Heart right ventricle (tissue), 16 donors: ENCODE data around the gene PLN. TPM values are rescaled to one million over a fixed set of nuclear protein-coding genes. Genes with fewer than 3 reads are reported as not detected.
A peak's percentile ranks its signal among the peaks of the same experiment; 100 is the strongest.

Experiments used
- ATAC-seq, 8 donors: fragments of 200-7000 bp; cut with Tn5 transposase; one replicate each; pipeline ENCODE4 v1.9.1; 2020; ENCODE audit warnings: mild to moderate bottlenecking in 8 of 8, moderate library complexity in 8 of 8, moderate number of reproducible peaks in 1 of 8
- DNase-seq, 2 donors: peaks; one replicate each; pipeline ENCODE4 v3.0.0-alpha.2; 2020
- H3K27ac ChIP-seq, 10 donors: fragments of 200-600 bp; sonication (generic) in 2 of 10; one replicate each; pipeline versions ENCODE4 v1.5.0 to v1.8.0; 2020 to 2022; ENCODE audit warnings: mild to moderate bottlenecking in 3 of 10
- H3K27me3 ChIP-seq, 7 donors: fragments of 200-600 bp; one replicate each; pipeline ENCODE4 v1.8.0; 2021 to 2022; ENCODE audit warnings: mild to moderate bottlenecking in 2 of 7
- H3K36me3 ChIP-seq, 9 donors: fragments of 200-600 bp; sonication (generic) in 1 of 9; one replicate each; pipeline versions ENCODE4 v1.5.0 to v1.8.0; 2020 to 2022; ENCODE audit warnings: mild to moderate bottlenecking in 2 of 9
- H3K4me1 ChIP-seq, 9 donors: fragments of 200-600 bp; sonication (generic) in 1 of 9; one replicate each; pipeline versions ENCODE4 v1.5.0 to v1.8.0; 2020 to 2022; ENCODE audit warnings: mild to moderate bottlenecking in 4 of 9
- H3K4me3 ChIP-seq, 10 donors: fragments of 200-600 bp; sonication (generic) in 2 of 10; one replicate each; pipeline versions ENCODE4 v1.5.0 to v1.8.0; 2020 to 2022; ENCODE audit warnings: mild to moderate bottlenecking in 7 of 10, moderate library complexity in 2 of 10
- H3K9me3 ChIP-seq, 11 donors: fragments of 200-600 bp in 10 of 11; sonication (generic) in 2 of 11; one replicate each; pipeline versions ENCODE4 v1.5.0 to v1.8.0; 2013 to 2022; ENCODE audit warnings: mild to moderate bottlenecking in 2 of 11, control low read depth in 1 of 11, moderate library complexity in 1 of 11
- WGBS, 2 donors: extraction: QIAGEN DNeasy Blood & Tissue Kit; methylation state at CpG; one replicate each; pipeline ENCODE4 v1.1.7; 2013; ENCODE audit warnings: inconsistent platforms in 1 of 2; 5-methylcytosine and 5-hydroxymethylcytosine counted together
- intact Hi-C, 10 donors: fragments of 100-400 bp; cut with DNase I; formaldehyde crosslinking; loops; one replicate each; pipeline versions ENCODE4 v1.11.1 to v1.14.2; 2022
- polyA plus RNA-seq, 2 donors: library from polyadenylated mRNA; stranded (reverse); fragments of 200-250 nt; gene quantifications; one replicate each; pipeline ENCODE4 v1.2.3, GENCODE V29; 2013
- total RNA-seq, 10 donors: library from RNA; stranded (reverse); fragmentation: NEBNext Ultra II Directional in 3 of 10; extraction: Animal tissue kit (Norgen Biotek cat#: 25700) in 3 of 10; gene quantifications; one replicate each; pipeline versions ENCODE4 v1.2.1 to v1.2.4, GENCODE V29; 2021 to 2023
- TF ChIP-seq, protein P1 (sequence below), 9 donors: fragments of 200-600 bp; sonication (generic) in 2 of 9; IDR thresholded peaks; one replicate each; pipeline versions ENCODE4 v1.5.0 to v1.8.0; 2021 to 2022; ENCODE audit warnings: antibody characterized with exemption in 9 of 9, mild to moderate bottlenecking in 5 of 9, moderate library complexity in 1 of 9
- donor health status: Arrhythmogenic right ventricular cardiomyopathy.
- donor health status: ischemic (EF 13 %, LVEDD 7.1; RV severe dilation, severe dysfunction).
- donor health status: healthy with polysubstance abuse.
- donor health status: DM: no; HTN: yes; CAD: no.
- donor health status: DM: no; HTN: no; CAD: no.
- donor health status: ischemic (EF 25% LVEDD 6.9; RV normal size, moderate dysfunction).
- donor health status: ischemic (EF 25% LVEDD 5.7; RV mildly dilated, moderate dysfunction).
- donor health status: healthy.
- donor health status: DM: yes; HTN: yes; CAD: no.
- donor health status: Ischemic cardiomyopathy.
- donor health status: ischemic (EF 35%, LVEDD 5.7; RV mildly dilated, moderate dysfunction).
- donor health status: nonischemic (EF 11% LVEDD 7.7; RV severe dilation, severe dysfunction).
- donor health status: DM: yes; HTN: yes; CAD: no.
- donor health status: PGD.
- donor health status: ischemic (EF 29% LVEDD 5.4; RV normal size, mild dysfunction).
- donor health status: nonischemic (EF 23%, LVEDD 6.1; RV moderate dilation, normal function).

Gene PLN
- total and polyA plus RNA-seq, 12 donors, result 764 to 3,094 (median 2,593) TPM

DNA sequence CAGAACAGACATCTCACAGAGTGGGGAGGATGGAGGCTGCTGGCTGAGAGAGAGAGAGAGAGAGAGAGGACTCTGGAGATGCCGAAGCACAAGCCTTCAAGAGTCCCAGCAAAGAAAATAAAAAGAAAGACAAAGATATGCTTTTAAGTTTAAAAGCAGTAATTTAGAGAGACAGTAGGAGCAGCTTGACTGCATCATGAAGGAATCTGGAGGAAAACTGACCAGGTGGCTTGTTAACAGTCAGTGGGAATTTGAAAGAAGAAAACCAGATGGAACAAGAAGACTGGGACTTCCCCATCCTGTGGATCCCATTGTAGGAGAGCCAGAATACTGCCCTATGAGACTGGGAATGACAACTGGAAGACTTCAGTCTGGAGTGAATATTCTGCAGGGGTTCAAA is 46.3 kb upstream of the PLN start:
- Histone ChIP-seq H3K36me3 (peaks cover 0 to 31% (median 0%) of the 10 kb centered on the region in 9 donors), H3K9me3 (peaks cover 0 to 18% (median 0%) of the 10 kb centered on the region in 11 donors), H3K27me3 (no peaks in the 10 kb centered on the region), H3K4me3 (no peak overlapping the region), H3K27ac (no peak overlapping the region), H3K4me1 (peaks cover 0 to 10% (median 4%) of the 10 kb centered on the region in 9 donors)
- peak in 6 of 8 donors; percentile 37 to 72 (median 58) for ATAC-seq
- TF ChIP-seq, protein P1, sequence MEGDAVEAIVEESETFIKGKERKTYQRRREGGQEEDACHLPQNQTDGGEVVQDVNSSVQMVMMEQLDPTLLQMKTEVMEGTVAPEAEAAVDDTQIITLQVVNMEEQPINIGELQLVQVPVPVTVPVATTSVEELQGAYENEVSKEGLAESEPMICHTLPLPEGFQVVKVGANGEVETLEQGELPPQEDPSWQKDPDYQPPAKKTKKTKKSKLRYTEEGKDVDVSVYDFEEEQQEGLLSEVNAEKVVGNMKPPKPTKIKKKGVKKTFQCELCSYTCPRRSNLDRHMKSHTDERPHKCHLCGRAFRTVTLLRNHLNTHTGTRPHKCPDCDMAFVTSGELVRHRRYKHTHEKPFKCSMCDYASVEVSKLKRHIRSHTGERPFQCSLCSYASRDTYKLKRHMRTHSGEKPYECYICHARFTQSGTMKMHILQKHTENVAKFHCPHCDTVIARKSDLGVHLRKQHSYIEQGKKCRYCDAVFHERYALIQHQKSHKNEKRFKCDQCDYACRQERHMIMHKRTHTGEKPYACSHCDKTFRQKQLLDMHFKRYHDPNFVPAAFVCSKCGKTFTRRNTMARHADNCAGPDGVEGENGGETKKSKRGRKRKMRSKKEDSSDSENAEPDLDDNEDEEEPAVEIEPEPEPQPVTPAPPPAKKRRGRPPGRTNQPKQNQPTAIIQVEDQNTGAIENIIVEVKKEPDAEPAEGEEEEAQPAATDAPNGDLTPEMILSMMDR (IDR thresholded peaks at IDR 0.05), result no peak
- intact Hi-C loops, result loop anchor here in 3 of 10 donors (10.0 kb wide), 2 partner anchors 127 to 217 kb away; no protein-coding TSS in a partner anchor
- WGBS, 2 donors, result 79 to 96% methylated on average over 1 of the region's 1 CpG
- DNase-seq, result no peak

DNA sequence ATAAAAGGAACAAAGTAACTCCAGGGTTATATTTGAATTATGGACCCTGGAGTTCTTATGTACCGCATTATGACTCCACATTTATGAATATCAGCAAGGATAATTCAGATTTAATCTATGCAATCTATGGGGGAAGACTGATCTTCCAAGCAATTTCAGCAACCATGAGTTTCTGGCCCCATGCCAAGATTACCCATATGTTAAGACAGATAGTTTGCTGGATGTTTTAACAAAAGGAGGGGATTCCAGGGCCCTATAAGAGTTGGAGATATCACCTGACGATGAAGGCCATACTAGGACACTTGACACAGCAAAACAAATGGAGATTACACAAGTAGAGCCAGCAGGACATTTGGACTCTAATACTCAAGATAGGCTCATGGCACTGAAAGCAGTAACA is 45.9 kb upstream of the PLN start:
- WGBS, 2 donors, result 60 to 76% methylated on average over 2 of the region's 2 CpGs
- DNase-seq (no peak), ATAC-seq (no peak)
- Histone ChIP-seq H3K27me3 (no peaks in the 10 kb centered on the region), H3K4me3 (no peak overlapping the region), H3K9me3 (peaks cover 0 to 18% (median 0%) of the 10 kb centered on the region in 11 donors), H3K4me1 (peaks cover 0 to 14% (median 4%) of the 10 kb centered on the region in 9 donors), H3K36me3 (peaks cover 0 to 31% (median 0%) of the 10 kb centered on the region in 9 donors), H3K27ac (no peak overlapping the region)
- TF ChIP-seq, protein P1 (IDR thresholded peaks at IDR 0.05), result no peak
- intact Hi-C loops, result loop anchor here in 3 of 10 donors (10.0 kb wide), 2 partner anchors 127 to 217 kb away; no protein-coding TSS in a partner anchor

DNA sequence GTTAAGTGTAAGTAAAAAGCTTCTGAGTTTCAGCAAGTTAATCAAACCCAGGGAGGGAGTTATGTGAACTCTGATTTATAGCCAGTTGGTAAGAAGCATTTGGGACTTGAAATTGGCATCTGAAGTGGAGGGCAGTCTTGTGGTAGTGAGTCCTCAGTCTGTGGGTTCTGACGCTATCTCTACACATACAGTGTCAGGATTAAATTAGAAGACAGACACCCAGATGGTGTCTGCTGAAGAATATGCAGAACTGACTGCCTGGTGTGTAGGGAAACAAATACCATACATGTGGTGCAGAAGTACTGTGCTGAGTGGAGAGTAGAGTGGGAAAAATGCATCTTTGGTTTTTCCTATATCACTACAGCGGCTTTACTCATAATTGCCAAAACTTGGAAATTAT is 43.5 kb upstream of the PLN start:
- H3K27ac ChIP-seq, result peak overlapping the region in 7 of 10 donors; percentile 21 to 81 (median 43)
- peaks cover 0 to 18% (median 0%) of the 10 kb centered on the region in 11 donors for H3K9me3 ChIP-seq

DNA sequence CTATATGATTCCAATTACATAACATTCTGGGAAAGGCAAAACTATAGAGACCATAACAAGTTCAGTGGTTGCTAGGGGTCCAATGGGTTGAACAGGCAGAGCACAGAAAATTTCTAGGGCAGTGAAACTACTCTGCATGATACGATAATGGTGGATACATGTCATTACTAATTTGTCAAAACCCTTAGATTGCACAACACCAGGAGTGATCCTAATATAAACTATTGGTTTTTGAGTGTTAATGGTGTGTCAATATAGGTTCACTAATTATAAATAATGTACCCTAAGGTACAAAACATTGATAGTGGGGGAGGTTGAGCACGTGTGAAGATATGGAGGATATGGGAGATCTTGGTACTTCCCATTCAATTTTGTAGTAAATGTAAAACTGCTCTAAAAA is 42.4 kb upstream of the PLN start:
- DNase-seq, result no peak
- TF ChIP-seq, protein P1 (IDR thresholded peaks at IDR 0.05), result no peak
- H3K27ac ChIP-seq, result peak overlapping the region in 4 of 10 donors; percentile 35 to 82 (median 64)
- peaks cover 0 to 27% (median 14%) of the 10 kb centered on the region in 9 donors for H3K4me1 ChIP-seq
- no peak overlapping the region for H3K4me3 ChIP-seq
- H3K36me3 ChIP-seq, result peaks cover 0 to 36% (median 0%) of the 10 kb centered on the region in 9 donors
- intact Hi-C loops, result loop anchor here in 7 of 10 donors (2.0 to 10.0 kb wide), 8 partner anchors 33 to 221 kb away; no protein-coding TSS in a partner anchor
- no peaks in the 10 kb centered on the region for H3K27me3 ChIP-seq
- H3K9me3 ChIP-seq, result peaks cover 0 to 14% (median 0%) of the 10 kb centered on the region in 11 donors
- 91 to 92% methylated on average over 2 of the region's 2 CpGs for WGBS, 2 donors
- ATAC-seq, result no peak

More for the DNA sequence above, 43.5 kb upstream of the PLN start:
- Histone ChIP-seq H3K4me1 (peaks cover 0 to 24% (median 14%) of the 10 kb centered on the region in 9 donors), H3K36me3 (peaks cover 0 to 31% (median 0%) of the 10 kb centered on the region in 9 donors), H3K4me3 (no peak overlapping the region), H3K27me3 (no peaks in the 10 kb centered on the region)
- TF ChIP-seq, protein P1 (IDR thresholded peaks at IDR 0.05), result no peak
- intact Hi-C loops, result loop anchor here in 6 of 10 donors (5.0 to 10.0 kb wide), 5 partner anchors 32 to 220 kb away; no protein-coding TSS in a partner anchor
- DNase-seq (no peak), ATAC-seq (peak in 6 of 8 donors; percentile 46 to 74 (median 64))
- 58 to 76% methylated on average over 2 of the region's 2 CpGs for WGBS, 2 donors
